Measurements from ENCODE around the gene MICU1.
"Not testable (repeated sequence)": the region's sequence is repeated elsewhere in the genome, so short reads cannot be mapped to it uniquely, and the experiment has no call there.

MICU1 gene

DNA sequence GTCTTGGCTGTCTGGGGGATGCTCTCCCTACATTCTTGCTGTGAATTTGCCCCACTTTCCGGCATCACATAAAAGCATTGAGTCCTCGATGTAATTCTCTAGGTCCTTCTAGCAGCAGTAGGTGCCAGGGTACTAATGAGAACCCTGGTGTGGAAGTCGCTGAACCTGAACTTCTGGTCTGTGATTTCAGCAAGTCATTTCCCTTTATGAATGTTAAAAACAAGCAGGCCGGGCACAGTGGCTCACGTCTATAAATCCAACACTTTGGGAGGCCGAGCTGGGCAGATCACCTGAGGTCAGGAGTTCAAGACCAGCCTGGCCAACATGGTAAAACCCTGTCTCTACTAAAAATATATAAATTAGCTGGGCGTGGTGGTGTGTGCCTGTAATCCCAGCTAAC, 240.9 kb downstream of the MICU1 start:
- not testable (repeated sequence) for DNase-seq (ENCODE audit: low read depth)

DNA sequence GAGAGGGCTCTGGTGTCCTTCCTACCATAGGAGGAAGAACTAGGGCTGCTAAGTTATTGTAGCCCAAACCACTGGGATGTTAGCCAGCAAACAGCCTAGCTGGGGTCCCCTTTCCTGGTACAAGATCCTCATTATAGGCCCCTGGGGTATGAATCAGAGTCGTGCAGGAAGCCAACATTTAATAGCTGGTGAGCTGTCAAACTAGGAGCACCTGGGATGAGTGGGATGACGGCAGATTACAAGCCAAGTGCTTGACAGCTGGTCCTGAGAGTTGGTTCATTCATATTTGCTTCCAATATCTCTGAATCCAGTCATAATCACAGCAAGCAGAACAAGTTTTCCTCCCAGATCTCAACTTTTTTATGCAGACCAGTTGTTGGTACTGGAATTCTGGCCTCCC, 246.1 kb downstream of the MICU1 start:
- DNase-seq (ENCODE audit: low read depth) = no peak

DNA sequence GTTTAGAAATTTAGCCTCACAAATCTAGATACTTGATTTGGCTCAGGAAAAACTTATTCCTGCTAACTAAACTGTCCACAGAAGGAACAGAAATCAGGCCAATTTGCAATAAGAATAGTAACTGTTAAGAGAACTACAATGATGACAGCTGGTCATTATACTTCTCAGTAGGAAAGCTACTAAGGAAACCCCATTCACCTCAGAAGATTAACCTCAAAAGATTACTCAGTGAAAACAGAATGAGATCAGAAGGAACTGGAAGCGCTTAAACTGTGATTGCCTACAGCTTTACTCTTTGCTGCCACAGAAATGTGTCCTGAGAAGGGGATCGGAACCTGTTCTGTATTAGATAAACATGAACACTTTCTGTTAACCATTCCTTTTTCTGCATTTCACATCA, 246.8 kb downstream of the MICU1 start:
- no peak for DNase-seq (ENCODE audit: low read depth)

DNA sequence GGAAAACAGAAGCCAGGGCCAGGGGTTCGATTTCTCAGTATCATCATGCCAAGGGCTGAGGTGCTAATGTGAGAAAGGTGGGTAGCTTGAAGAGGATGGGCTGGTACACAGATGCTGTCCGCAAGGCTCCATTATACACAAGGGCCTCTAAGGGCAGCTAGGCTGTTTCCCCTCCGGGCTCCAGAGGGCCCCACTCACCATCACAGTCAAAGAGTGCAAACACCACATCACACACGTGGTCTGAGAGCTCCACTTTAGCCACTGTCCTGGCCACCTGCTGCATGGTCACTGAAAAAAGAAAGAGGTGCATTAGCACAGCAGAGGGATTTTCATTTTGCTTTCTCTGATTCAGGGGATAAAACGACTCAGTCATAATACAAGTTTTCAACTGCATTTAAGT, 250.3 kb downstream of the MICU1 start:
- no peak for DNase-seq (ENCODE audit: low read depth)

DNA sequence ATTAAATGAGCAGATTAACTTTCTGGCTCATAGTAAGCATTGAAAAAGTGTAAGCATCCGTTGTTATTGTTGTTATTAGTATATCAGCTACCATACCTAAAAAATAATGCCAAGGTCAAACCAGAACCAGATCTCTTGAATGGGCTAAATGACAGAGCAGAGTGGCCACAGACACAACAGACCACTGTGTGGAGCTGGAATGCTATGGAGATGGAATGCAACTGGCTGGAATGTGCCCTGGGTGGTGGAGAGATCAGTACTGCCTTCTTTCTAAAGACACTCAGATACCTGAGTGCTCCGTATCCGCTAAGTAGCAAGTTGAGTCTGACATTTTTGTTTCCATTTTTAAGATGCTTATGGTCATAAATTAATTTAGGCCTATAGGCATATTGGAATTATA, 250.7 kb downstream of the MICU1 start:
- DNase-seq (ENCODE audit: low read depth) = no peak

DNA sequence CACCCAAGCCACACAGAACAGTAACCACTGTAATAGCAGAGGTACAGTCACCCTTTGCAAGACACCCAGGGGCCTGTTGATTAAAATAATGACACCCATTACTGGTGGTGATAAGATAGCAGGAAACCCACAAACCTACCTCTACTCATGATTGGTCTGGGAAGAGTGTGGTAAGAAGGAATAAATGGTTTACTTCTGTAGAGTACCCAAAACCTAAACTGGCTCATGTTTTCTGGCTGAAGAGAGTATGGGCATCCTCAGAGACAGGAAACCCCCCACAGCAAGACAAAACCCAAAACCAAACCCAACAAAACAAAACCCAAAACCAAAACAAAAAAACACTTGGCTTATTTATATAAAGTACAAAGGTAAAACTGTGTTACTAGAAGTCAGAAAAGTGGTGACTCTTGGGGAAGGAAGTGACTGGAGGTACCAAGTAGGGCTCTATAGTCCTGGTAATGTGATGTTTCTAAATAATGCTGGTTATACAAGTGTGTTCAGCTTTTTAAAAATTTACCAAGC, 255.6 kb downstream of the MICU1 start:
- no peak for DNase-seq (ENCODE audit: low read depth)

DNA sequence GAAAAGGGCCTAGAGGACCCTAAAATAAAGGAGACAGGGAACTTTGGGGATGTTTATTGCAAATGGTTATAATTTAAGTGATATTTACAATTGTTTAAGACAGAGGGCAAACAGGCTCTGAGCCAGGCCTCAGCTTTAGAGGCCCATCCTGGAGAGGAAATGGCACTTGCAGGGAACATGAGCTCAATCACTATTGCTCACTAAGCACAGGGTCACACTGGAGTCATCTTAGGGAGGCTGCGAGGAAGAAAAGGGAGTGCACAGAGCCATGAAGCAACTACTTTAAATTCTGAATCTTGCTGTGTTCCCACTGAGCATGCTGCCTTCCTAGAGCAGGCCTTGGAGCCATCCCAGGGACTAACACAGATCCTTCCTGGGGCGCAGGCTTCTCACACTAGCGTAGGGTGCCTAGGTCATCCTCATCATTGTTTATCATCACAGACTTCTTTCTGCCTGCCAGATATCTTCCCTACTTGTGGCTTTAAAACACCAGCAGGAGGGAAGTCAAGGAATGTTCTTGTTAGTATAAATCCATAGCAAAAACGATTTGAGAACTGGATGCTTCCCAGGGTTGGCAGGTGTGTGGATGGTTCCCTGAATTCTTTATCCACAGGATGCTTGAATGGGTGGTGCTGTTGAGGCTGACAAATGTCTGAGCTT, 258.4 kb downstream of the MICU1 start:
- DNase-seq (ENCODE audit: low read depth) = no peak

DNA sequence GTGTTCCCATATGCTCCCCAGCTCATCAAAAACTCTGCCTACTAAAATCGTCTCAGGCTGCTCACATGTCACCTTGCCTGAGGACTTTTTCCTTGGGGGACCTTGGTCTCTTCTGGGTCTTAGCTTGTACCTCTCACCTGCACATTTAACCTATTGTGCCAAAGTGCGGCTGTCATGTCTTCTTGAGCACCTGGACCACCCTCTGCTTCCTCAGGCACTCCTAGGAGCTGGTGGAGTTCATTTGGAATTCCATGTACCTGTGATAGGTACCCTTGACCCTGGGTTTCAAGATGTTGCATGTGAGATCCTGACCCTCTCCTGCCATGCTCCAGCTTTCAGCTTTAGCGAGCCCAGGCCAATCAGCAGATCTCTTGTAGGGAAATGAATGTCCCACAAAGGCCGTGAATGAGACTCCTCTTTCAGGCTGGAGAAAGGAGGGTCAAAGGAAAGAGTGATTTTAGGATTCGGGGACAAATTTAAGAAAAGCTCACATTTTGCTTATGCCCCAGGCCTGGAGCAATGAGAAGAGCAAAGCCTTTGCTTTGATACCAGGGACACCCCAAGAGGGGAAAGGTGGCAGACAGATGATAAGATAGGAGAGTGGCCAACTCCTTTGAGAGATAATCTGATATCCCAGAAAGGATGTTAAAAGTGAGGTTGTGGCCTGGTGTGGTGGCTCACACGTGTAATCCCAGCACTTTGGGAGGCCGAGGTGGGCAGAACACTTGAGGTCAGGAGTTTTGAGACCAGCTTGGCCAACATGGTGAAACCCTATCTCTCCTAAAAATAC, 260.6 kb downstream of the MICU1 start:
- DNase-seq (ENCODE audit: low read depth) = no peak

DNA sequence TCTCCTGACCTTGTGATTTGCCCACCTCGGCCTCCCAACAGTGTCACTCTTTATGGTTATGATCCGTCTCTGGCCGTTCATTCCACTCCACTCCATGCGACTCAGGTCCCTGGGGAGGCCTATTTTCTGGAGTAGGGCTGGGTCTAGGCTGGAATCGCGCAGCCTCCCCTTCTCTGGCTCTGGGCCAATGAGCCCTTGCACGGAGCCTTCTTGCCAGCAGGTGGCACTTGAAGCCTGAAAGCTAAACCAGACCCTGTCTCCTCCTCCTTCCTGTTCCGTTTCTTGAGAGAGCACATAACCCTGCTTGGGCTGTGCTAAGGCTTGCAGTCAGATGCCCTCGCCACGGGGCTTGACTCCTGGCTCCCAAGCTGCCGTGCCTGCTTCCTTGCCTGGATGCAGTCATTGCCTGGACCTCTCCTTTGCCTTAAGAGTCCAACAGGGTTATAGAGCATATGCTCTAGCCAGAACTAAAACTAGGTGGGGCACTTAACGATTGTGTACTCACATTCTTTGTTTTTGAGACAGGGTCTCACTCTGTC, 261.6 kb downstream of the MICU1 start:
- DNase-seq (ENCODE audit: low read depth) = peak; percentile 89

DNA sequence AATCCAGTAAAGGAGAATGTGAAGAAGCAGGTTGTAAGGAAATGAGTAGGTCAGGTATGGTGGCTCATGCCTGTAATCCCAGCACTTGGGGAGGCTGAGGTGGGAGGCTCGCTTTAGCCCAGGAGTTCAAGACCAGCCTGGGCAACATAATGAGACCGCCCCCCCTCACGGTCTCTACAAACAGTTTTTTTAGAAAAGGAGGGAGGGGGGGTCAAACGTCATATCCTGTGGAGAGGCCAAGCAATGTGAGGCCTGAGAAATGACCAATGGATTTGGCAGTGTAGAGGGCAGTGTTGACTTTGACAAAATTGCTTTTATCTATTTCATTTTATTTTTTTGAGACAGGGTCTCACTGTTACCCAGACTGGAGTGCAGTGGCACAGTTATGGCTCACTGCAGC, 268.9 kb downstream of the MICU1 start:
- DNase-seq (ENCODE audit: low read depth) = no peak

DNA sequence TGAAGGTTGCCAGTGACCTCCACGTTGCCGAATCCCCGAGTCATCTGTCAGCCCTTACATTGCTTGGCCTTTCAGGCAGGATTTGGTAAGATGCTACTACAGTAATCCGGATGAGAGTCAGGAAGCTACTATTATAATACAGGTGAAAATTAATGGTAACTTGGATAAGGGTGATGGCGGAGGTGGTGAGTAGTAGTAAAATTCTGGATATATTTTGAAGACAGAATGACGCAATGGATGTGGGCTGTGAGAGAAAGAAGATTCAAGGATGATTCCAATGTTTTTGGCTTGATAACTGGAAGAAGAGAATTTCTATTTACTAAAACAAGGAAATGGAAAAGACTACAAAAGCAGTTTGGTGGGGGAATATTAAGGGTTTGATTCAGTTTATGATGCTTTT, 269.8 kb downstream of the MICU1 start:
- no peak for DNase-seq (ENCODE audit: low read depth)

DNA sequence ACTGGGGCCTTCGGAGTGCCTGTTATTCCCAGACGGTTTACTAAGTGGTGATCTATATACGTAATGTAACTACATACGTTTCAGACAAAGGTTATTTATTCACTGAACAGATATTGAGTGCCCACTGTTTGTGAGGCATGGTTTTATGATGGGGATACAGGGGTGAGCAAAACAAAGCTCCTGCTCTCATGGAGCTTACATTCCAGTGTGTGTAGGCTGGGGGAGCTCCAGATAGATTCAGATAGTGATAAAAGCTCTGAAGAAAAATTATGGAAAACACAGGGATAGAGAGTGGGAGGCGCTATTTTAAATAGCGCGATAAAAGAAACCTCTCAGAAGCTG, 270.7 kb downstream of the MICU1 start:
- DNase-seq (ENCODE audit: low read depth) = no peak

DNA sequence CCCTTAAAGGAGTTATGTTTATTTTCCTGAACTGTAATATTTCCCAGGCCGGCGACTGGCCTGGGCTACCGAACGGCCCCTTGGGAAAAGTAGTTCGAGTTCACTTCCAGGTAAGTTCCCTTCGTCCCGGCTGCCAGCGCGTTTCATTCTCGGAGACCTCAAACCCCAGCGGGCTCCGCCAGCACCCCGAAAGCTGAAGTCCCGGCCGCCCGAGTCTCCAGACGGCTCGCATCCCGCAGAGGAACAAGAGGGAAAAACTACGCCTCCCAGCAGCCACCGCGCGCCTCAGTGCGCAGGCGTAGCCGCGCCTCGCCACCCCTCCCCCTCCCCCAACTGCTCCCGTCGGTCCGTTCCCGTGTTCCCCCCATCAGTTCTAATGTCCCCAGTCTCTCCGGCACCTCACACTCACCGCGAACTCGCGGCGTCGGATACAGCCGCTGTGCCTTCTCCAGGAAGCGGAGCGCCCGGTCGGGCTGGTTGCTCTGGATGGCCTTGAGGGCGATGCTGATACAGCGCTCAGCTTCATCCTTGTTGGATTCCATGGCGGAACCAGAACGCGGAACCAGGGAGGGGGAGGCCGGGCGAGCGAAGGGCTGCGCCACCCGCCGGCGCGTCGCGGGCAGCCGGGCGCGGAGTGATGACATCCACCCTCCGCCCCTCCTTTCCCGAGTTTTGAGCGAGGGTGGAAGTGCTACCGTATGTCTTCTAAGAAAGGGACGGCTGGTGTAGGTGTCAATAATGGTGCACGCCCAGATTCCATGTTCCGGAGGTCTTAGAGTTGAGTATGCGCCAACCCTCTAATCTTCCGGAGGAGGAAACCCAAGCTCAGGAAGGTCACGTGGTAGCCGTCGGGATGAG, 271.3 kb downstream of the MICU1 start, which contains the start of gene DNAJB12:
DNAJB12 (minus strand) TSS at position 564 of the 858 bp plus-strand sequence; CDS start at position 542, 22 bp downstream.
- DNase-seq (ENCODE audit: low read depth) = peak; percentile 80

DNA sequence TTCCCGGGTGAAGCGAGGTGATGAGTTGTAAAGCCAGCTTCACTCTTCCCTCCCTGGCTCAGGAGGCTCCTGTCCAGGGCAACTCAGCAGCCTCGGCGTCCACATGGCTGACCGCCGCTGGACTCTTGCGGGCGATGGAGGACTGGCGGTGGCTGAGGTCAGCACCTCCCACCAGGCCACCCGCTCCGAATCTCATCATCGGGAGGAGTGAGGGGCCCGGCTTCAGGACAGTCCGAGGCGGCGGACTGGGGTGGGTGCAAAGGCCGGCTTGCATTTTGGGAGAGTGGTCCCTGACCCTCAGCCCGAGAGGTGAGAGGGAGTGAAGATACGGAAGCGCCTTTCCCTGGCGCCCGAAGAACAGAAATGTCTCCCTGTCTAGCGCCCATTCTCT, 271.9 kb downstream of the MICU1 start:
- DNase-seq (ENCODE audit: low read depth) = peak; percentile 11

DNA sequence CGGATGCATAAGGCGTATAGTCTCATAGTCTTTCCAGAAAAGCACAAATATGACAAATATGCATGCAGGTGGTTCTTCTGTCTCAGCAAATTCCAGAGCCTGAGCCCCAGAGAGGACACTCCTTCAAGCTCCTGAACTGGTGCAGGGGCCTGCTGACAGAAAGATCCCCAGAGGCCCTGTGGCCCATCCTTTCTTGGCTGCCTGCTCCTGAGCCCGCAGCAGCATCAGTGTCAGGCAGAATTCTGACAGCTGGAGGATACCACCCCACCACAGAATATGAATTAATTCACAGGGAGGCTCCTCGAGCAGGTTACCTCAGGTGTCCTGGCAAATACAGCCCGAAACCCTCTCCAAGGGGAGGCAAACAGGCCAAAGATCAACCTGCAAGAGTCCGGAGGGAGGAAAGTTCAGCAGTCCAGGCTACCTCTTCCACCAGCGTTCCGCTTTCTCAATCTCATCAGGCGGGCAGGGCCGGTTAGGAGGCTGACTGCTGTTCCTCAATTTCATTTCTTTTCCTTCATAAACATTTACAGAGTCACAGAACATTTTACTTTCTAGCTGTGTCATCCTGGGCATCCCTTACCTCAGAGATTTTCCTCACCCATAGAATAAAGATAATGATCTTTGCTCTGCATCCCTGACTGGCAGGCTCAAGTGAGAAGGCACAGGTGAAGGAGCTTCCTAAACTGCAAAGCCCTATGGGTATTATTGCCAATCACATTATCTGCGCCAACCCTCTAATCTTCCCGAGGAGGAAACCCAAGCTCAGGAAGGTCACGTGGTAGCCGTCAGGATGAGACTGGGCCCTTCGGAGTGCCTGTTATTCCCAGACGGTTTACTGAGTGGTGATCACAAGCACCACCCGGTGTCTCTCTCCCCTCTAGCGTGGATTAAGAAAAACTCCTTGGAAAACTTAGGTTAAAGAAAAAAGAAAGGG, 272.6 kb downstream of the MICU1 start:
- DNase-seq (ENCODE audit: low read depth) = peak; percentile 15

DNA sequence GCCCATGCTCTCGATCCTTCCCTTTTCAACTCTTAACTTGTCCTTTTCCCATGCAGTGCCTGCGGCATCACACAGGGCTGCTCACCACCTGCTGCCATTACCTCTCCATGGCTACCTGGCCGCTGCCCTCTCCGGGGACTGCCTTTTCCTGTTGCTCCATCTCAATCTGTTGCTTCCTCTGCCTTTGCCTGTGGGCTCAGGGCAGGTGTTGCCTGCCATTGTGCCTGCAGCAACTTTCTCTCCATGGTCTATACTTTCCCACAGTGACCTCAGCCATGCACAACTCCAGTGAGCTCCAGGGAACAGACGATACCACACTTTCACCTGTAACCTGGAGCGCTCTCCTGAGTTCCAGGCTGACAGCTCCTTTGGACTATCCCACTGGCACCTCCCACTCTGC, 274.4 kb downstream of the MICU1 start:
- no peak for DNase-seq (ENCODE audit: low read depth)

DNA sequence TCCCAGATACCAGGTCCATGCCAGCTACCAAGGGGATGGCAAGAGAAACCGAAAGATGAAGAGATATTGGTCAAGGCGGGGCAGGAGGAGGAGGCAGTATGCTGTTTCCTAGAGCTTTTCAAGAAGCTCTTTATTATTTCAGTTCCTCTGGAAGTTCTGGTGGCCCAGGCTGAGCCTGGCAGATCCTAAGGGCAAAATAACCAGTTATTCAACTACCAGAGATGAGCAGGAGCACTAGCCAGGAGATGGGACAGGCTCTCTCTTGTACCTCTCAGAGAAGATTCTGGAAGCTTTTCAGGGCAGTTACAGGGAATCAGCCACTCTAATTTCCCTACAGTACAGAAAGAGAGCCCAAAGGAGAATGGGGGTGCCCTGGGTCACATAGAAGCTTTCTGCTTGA, 276.4 kb downstream of the MICU1 start:
- no peak for DNase-seq (ENCODE audit: low read depth)

DNA sequence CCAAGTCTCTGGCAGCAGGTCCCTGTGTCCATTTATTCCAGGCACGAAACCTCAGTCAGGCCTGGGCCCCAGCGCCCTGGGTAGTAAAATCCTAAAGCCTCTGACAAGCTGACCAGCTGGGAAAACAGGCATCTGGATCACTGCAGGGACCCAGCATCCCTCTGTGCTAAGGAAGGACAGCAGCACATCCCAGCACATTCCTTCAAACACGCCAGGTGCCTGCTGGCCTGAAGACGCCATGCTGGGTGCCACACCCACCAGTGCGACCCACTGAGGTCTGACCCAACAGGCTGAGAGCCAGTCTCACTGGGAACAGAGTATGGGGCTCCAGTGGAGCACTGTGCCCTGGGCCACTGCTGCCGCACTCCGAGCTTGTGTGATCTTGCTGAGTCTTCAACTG, 277.6 kb downstream of the MICU1 start:
- no peak for DNase-seq (ENCODE audit: low read depth)

DNA sequence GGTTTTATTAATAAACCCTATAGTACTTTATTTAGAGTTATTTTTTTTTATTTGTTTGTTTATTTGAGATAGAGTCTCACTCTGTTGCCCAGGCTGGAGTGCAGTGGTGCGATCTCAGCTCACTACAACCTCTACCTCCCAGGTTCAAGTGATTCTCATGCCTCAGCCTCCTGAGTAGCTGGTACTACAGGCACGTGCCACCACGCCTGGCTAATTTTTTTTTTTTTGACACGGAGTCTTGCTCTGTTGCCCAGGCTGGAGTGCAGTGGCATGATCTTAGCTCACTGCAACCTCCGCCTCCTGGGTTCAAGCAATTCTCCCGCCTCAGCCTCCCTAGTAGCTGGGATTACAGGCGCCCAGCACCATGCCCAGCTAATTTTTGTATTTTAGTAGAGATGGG, 279.8 kb downstream of the MICU1 start:
- not testable (repeated sequence) for DNase-seq (ENCODE audit: low read depth)

DNA sequence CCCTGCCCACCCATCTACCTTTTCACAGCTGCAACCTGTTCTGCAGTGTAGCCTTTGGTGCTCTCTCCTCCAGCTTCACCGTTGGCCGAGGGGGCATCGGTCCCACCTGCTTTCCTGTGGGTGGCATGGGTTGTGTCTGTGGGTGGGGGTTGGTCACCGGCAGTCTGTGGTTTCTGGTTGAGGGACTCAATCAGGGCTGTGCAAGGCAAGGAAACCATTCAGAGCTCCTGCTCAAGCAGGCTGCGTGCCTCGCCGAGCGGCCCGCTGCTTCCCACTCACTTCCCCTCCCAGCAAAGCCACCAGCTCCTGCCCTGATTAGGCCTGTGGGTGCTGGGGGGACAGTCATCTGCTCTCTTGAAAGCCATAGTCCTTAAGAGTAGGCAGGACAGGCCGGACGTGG, 280.9 kb downstream of the MICU1 start:
- no peak for DNase-seq (ENCODE audit: low read depth)

DNA sequence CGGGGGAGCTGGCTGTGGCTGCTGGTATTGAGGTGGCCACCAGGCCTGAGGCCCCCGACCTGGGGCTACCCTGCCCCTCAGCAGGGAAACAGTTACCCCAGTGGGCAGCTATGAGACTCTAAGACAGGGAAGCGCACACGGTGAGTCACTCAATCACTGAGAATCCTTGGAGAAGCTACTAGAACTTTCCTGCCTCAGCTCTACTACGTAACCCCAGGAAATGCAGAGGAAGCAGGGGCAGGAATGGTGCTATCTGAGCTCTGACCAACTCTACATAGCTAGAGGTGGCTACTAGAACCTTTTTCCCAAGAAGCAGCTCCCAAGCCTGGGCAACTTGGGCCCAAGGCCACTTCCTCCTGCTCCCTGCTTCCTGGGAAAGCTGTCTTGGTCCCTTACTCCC, 283.0 kb downstream of the MICU1 start:
- no peak for DNase-seq (ENCODE audit: low read depth)

Data from GM04504 (cell line).